Natural killer cell (primary cell): ENCODE data around the gene ZFP36L2. TPM values are rescaled to one million over a fixed set of nuclear protein-coding genes. Genes with fewer than 3 reads are reported as not detected.

Experiments used
- ATAC-seq, 3 donors: fragments of 150-1000 bp in 2 of 3; fragments of 200-7000 bp in 1 of 3; cut with Tn5 transposase; 1 replicate in 1 of 3; 2 replicates in 2 of 3; pipeline ENCODE4 v1.10.0; 2021; ENCODE audit warnings: mild to moderate bottlenecking in 2 of 3, moderate library complexity in 2 of 3
- DNase-seq, 2 donors: peaks; one replicate each; pipeline versions ENCODE4 v3.0.0 to v3.0.0-alpha.2; 2013 to 2021; ENCODE audit warnings: mixed read lengths in 1 of 2
- H3K27ac ChIP-seq: one replicate; pipeline ENCODE4 v1.5.1; 2013; ENCODE audit warnings: mild to moderate bottlenecking, low read length
- H3K27me3 ChIP-seq: one replicate; pipeline ENCODE4 v1.6.1; 2013; ENCODE audit warnings: low read length; ENCODE audit not compliant: control insufficient read depth, insufficient read depth
- H3K36me3 ChIP-seq: one replicate; pipeline ENCODE4 v1.6.1; 2013; ENCODE audit warnings: low read length; ENCODE audit not compliant: control insufficient read depth, insufficient read depth
- H3K4me1 ChIP-seq: one replicate; pipeline ENCODE4 v1.6.1; 2013; ENCODE audit warnings: low read length; ENCODE audit not compliant: control insufficient read depth, insufficient read depth
- H3K4me3 ChIP-seq: one replicate; pipeline ENCODE4 v1.5.1; 2013; ENCODE audit warnings: low read length
- H3K9me3 ChIP-seq: one replicate; pipeline ENCODE4 v1.6.1; 2013; ENCODE audit warnings: low read length; ENCODE audit not compliant: control insufficient read depth, insufficient read depth
- H3K27ac Mint-ChIP-seq, 2 donors: one replicate each; pipeline ENCODE4 v1.8.0; 2022; ENCODE audit warnings: mild to moderate bottlenecking in 2 of 2, mixed read lengths in 2 of 2, moderate library complexity in 1 of 2
- H3K27me3 Mint-ChIP-seq, 2 donors: one replicate each; pipeline ENCODE4 v1.8.0; 2022; ENCODE audit warnings: low read depth in 2 of 2, mixed read lengths in 2 of 2
- H3K36me3 Mint-ChIP-seq: one replicate; pipeline ENCODE4 v1.8.0; 2022; ENCODE audit warnings: mixed read lengths
- H3K4me1 Mint-ChIP-seq, 2 donors: one replicate each; pipeline ENCODE4 v1.8.0; 2022; ENCODE audit warnings: mixed read lengths in 2 of 2
- H3K4me3 Mint-ChIP-seq: one replicate; pipeline ENCODE4 v1.8.0; 2022; ENCODE audit warnings: mild to moderate bottlenecking, moderate library complexity, mixed read lengths
- H3K9me3 Mint-ChIP-seq, 2 donors: one replicate each; pipeline ENCODE4 v1.8.0; 2022; ENCODE audit warnings: mixed read lengths in 2 of 2
- whole genome bisulfite sequencing: methylation state at CpG from one replicate; pipeline ENCODE4 v1.1.7; 2013; ENCODE audit warnings: missing lambda C conversion rate; ENCODE audit not compliant: insufficient coverage; 5-methylcytosine and 5-hydroxymethylcytosine counted together
- intact Hi-C: fragments of 100-400 bp; cut with micrococcal nuclease; formaldehyde crosslinking; loops from one replicate; pipeline ENCODE4 v1.14.2; 2022
- total RNA-seq, 4 donors: library from RNA; stranded (reverse); fragments of 120-200 nt in 1 of 4; gene quantifications; one replicate each; pipeline versions ENCODE4 v1.2.3 to v1.2.4, GENCODE V29; 2013 to 2022
- TF ChIP-seq, protein P1 (sequence below): fragments of 200-600 bp; IDR thresholded peaks from one replicate; pipeline ENCODE4 v1.8.0; 2022; ENCODE audit warnings: antibody characterized with exemption

Gene ZFP36L2, protein sequence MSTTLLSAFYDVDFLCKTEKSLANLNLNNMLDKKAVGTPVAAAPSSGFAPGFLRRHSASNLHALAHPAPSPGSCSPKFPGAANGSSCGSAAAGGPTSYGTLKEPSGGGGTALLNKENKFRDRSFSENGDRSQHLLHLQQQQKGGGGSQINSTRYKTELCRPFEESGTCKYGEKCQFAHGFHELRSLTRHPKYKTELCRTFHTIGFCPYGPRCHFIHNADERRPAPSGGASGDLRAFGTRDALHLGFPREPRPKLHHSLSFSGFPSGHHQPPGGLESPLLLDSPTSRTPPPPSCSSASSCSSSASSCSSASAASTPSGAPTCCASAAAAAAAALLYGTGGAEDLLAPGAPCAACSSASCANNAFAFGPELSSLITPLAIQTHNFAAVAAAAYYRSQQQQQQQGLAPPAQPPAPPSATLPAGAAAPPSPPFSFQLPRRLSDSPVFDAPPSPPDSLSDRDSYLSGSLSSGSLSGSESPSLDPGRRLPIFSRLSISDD
- 100 to 1,000 TPM; 376 to 428 (median 418) TPM for total RNA-seq
- total RNA-seq (2013): 85.2 TPM

DNA sequence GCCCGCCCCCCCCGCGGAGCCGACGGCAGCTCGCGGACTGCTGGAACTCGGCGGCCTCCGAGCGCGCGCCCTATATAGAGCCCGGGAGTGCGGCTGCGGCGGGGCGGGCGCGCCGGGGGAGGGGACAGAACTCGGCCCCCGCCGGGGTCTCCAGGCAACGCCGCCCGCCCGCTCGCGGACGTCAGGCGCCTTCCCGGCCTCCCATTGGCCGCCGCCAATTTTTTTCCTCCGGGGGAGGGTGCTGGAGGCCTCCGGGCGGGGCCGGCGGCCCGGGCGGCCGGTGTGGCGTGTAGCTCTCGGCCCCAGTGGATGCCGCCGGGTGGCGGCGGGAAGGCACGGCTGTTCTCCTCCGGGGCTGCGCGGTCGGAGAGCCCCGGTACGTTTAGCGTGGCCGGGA, at the start of gene ZFP36L2:
Gene ZFP36L2, minus strand, starts transcription at position 49 of the 397 bp plus-strand sequence. CDS start 291 bp downstream, outside the sequence.
- DNase-seq: peak; percentile 95 to 96
- under 1% methylated on average over 58 of the region's 58 CpGs for WGBS
- TF ChIP-seq, protein P1, sequence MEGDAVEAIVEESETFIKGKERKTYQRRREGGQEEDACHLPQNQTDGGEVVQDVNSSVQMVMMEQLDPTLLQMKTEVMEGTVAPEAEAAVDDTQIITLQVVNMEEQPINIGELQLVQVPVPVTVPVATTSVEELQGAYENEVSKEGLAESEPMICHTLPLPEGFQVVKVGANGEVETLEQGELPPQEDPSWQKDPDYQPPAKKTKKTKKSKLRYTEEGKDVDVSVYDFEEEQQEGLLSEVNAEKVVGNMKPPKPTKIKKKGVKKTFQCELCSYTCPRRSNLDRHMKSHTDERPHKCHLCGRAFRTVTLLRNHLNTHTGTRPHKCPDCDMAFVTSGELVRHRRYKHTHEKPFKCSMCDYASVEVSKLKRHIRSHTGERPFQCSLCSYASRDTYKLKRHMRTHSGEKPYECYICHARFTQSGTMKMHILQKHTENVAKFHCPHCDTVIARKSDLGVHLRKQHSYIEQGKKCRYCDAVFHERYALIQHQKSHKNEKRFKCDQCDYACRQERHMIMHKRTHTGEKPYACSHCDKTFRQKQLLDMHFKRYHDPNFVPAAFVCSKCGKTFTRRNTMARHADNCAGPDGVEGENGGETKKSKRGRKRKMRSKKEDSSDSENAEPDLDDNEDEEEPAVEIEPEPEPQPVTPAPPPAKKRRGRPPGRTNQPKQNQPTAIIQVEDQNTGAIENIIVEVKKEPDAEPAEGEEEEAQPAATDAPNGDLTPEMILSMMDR: no peak
- peak within 1 kb of the TSS; percentile 98 for H3K4me3 Mint-ChIP-seq
- peaks cover 43% of the 10 kb centered on the region for H3K36me3 ChIP-seq
- peak; percentile 60 to 83 (median 74) for ATAC-seq
- H3K36me3 Mint-ChIP-seq: peaks cover 28% of the 10 kb centered on the region
- peak within 1 kb of the TSS; percentile 90 to 99 for H3K27ac Mint-ChIP-seq
- no peaks in the 10 kb centered on the region for H3K27me3 ChIP-seq
- no peaks in the 10 kb centered on the region for H3K9me3 Mint-ChIP-seq
- peak within 1 kb of the TSS; percentile 97 for H3K27ac ChIP-seq
- peaks cover 44 to 50% of the 10 kb centered on the region in 2 donors for H3K4me1 Mint-ChIP-seq
- intact Hi-C loops: loop anchor here (2.0 to 5.0 kb wide), 5 partner anchors 68 to 414 kb away; no protein-coding TSS in a partner anchor
- no peaks in the 10 kb centered on the region for H3K27me3 Mint-ChIP-seq
- peak within 1 kb of the TSS; percentile 97 for H3K4me3 ChIP-seq
- H3K9me3 ChIP-seq: no peaks in the 10 kb centered on the region
- peaks cover 32% of the 10 kb centered on the region for H3K4me1 ChIP-seq

DNA sequence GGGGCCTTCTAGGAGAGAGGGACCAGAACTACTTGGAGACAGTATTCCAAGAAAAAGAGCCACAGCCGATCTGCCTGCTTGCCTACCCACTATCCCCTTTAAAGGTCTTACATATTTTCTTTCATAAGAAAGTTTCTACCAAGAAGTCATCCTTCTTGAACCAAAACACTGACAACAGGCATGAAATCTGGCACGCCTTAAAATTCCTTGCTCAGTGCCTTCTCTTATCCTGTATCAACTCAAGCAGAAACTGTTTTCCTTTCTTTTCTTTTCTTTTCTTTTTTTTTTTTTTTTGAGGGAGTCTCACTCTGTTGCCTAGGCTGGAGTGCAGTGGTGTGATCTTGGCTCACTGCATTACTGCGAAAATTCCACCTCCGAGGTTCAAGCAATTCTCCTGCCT, 48.3 kb upstream of the ZFP36L2 start:
- no peak overlapping the region for H3K27ac ChIP-seq
- WGBS: 98% methylated on average over 4 of the region's 4 CpGs
- Mint-ChIP-seq H3K4me3 (no peak overlapping the region), H3K27ac (no peak overlapping the region), H3K9me3 (no peaks in the 10 kb centered on the region), H3K36me3 (peaks cover 3% of the 10 kb centered on the region), H3K4me1 (peaks cover 0 to 13% of the 10 kb centered on the region in 2 donors), H3K27me3 (no peaks in the 10 kb centered on the region)
- H3K4me3 ChIP-seq: no peak overlapping the region
- TF ChIP-seq, protein P1: no peak
- peaks cover 14% of the 10 kb centered on the region for H3K36me3 ChIP-seq
- DNase-seq: no peak
- ATAC-seq: no peak
- no peaks in the 10 kb centered on the region for H3K9me3 ChIP-seq
- H3K4me1 ChIP-seq: no peaks in the 10 kb centered on the region
- no peaks in the 10 kb centered on the region for H3K27me3 ChIP-seq
- intact Hi-C loops: no loop called here

DNA sequence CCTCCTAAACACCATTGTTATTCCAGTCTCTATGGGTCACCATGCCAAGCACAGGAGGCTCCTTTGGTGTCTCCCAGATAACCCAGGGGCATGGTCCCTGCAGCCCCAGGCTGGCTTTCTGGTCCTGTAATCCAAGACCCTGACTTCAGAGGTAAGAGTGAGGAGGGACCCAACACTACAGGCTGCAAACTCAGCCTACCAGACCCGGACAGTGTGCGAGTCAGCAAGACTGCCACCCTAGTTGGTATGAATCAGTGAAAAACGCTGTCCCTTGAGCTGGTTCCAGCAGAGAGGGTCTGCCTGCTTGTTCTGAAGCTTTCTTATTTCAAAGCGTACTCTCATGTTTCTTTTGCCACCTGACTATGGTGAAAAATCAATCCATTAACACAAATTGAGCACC, 47.6 kb upstream of the ZFP36L2 start:
- Histone ChIP-seq H3K4me1 (no peaks in the 10 kb centered on the region), H3K36me3 (peaks cover 8% of the 10 kb centered on the region), H3K9me3 (no peaks in the 10 kb centered on the region), H3K27ac (no peak overlapping the region), H3K4me3 (no peak overlapping the region), H3K27me3 (no peaks in the 10 kb centered on the region)
- TF ChIP-seq, protein P1: no peak
- H3K4me3 Mint-ChIP-seq: no peak overlapping the region
- H3K36me3 Mint-ChIP-seq: no peaks in the 10 kb centered on the region
- WGBS: 88% methylated on average over 4 of the region's 4 CpGs
- H3K27ac Mint-ChIP-seq: no peak overlapping the region
- peaks cover 0 to 13% of the 10 kb centered on the region in 2 donors for H3K4me1 Mint-ChIP-seq
- ATAC-seq (no peak), DNase-seq (no peak)
- intact Hi-C loops: no loop called here
- H3K27me3 Mint-ChIP-seq: no peaks in the 10 kb centered on the region
- H3K9me3 Mint-ChIP-seq: no peaks in the 10 kb centered on the region
